ENCODE data around the gene WDR6. TPM values are rescaled to one million over a fixed set of nuclear protein-coding genes. Genes with fewer than 3 reads are reported as not detected.
"Not testable (repeated sequence)": the region's sequence is repeated elsewhere in the genome, so short reads cannot be mapped to it uniquely, and the experiment has no call there.

WDR6 gene
- polyA plus RNA-seq, 3 donors: 153 to 177 (median 168) TPM

DNA sequence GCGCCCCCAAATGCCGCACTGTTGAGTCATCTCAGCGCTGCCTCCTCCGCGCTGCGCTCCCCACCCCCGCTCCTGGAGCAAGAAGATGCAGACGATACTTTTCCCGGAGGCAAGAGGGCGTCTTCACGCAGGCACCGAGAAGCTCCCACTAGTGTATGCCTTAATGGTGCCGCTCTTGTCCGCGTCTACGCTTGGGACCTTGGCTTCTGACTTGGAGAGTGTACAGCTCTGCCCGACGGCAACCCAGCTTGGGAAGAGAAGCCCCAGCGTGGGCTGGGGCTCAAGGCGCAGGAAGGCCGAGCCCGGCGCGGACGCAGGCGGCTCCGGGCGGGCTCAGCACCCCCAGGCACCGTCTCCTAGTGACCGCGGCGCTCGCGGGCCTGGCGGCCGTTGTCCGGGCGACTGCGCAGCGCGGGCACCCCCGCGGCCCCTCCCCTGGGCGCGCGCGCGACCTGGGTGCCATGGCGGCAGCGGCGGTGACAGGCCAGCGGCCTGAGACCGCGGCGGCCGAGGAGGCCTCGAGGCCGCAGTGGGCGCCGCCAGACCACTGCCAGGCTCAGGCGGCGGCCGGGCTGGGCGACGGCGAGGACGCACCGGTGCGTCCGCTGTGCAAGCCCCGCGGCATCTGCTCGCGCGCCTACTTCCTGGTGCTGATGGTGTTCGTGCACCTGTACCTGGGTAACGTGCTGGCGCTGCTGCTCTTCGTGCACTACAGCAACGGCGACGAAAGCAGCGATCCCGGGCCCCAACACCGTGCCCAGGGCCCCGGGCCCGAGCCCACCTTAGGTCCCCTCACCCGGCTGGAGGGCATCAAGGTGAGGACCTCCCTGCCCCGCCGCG is 17.2 kb upstream of the WDR6 start, which contains the start of gene P4HTM:
Gene P4HTM (plus strand): TSS at position 446 of the 840 bp plus-strand sequence. CDS start 16 bp downstream, at position 462.
- peak; percentile 80 for DNase-seq (ENCODE audit: low read depth in 3 of 3, low spot score in 2 of 3)

DNA sequence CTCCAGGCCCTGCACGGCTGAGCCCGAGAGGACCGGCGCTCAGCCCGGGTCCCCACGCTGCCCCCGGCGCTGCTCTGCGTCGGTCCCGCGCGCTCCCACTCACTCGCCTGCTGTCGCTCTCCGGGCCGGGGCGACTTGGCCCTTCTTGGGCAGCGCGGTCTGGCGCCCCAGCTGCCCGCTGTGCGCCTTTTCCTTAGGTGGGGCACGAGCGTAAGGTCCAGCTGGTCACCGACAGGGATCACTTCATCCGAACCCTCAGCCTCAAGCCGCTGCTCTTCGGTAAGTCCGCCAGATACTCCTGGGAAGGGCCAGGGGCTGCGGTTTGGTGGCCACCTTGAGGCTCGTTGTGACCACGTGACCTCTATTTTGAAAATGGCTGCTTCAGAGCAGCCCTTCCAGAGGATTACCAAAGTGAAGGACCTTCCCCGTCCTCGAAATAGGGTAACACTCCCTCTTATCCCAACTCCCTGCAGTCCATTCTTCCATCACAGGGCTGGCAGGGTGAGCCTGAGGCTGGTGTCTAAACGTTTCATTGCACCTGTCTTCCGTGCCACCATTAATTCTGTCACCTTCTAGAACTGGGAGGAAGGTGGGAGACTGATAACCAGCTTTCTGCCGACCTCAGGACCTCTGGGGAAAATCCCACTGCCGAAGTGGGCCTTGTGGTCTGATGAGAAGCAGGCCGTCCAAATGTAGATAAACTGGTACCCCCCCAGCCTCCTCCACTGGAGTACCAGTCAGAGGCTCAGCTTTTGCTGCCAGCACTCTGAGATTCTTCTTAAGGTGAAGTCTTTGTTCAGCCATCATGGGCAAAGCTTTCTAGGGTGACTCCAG is 16.3 kb upstream of the WDR6 start:
- DNase-seq (ENCODE audit: low read depth in 3 of 3, low spot score in 2 of 3): no peak

DNA sequence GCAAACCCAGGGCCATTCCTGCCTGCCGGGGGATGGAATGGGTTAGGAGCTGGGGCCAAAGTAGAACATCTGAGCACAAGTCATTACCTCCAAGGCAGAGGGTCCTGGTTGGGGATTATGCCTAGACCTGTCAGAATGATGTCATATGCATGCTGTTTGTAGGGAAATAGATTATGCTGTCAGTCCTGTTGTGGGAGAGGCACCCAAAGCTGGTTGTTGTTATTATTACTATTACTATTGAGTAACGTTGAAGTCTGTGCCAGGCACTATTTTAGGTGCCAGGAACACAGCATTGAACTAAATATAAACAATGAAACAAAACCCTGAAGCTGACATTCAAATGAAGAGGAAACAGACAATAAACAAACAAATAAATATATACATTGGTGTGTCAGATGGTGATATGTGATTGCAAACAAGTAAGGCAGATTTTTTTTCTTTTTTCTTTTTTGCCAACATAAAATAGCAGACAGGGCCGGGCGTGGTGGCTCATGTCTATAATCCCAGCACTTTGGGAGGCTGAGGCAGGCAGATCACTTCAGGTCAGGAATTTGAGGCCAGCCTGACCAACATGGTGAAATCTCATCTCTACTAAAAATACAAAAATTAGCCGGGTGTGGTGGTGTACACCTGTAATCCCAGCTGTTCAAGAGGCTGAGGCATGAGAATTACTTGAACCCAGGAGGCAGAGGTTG is 15.2 kb upstream of the WDR6 start:
- DNase-seq (ENCODE audit: low read depth in 3 of 3, low spot score in 2 of 3): no peak

DNA sequence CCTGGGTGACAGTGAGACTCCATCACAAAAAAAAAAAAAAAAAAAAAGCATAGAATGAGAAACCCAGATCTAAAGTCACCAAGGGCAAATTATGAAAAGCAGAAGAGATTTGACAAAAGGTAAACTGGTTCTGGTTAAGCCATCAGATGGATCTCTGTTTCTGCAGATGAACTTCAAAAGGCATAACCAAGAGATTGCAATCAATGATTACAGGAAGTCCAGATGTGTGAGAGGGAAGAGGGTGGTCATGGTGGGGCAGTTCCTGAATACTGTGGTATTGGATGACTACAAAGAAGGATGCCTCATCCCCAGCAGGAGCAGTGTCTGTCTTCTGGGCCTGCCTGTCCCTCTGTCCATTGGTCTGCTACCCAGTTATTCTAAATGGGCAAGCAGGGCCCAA is 13.4 kb upstream of the WDR6 start:
- DNase-seq (ENCODE audit: low read depth in 3 of 3, low spot score in 2 of 3): no peak

DNA sequence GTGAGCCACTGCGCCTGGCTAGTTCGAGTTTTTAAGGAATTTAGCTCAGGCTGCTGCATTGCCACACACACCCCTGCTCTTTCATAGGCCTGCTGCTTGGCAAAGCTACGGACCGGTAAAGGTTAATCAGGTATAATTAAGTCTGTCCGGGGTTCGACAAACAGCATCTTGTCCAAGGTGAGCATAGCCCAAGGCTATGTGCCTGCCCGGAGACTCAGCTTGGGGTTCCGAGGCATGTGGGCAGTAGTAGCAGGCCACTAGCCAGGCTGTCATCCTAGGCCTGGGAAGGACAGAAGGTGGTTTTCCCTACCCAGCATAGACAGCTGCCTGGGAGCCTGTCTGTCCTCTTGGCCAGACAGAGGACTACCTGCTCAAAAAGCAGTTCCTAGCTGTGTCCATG is 10.6 kb upstream of the WDR6 start:
- no peak for DNase-seq (ENCODE audit: low read depth in 3 of 3, low spot score in 2 of 3)

DNA sequence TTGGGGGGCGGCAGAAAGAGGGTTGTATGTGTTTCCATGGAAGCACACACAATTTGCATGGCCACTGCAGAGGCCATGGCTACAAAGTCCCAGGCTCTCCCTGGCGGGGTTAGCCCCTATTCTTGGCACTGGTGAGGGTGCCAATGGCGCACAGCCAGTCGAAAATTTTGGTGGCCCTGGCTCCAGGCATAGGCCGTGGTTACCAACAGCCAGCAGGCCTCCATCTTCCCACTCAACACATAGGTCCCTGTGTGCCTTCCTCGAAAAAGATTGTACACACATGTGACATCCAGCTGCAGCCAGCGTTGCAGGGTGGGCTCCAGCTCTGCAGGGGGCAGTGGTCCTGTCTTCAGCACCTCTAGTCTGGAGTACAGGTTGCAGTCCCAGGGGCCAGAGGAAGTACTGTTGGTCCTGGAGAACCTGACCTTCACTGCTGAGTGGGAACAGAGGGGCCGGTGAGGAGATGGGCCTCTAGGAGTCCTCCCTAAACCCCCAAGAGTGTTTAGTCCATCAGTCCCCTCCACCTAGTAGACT is 10.0 kb upstream of the WDR6 start:
- DNase-seq (ENCODE audit: low read depth in 3 of 3, low spot score in 2 of 3): no peak

DNA sequence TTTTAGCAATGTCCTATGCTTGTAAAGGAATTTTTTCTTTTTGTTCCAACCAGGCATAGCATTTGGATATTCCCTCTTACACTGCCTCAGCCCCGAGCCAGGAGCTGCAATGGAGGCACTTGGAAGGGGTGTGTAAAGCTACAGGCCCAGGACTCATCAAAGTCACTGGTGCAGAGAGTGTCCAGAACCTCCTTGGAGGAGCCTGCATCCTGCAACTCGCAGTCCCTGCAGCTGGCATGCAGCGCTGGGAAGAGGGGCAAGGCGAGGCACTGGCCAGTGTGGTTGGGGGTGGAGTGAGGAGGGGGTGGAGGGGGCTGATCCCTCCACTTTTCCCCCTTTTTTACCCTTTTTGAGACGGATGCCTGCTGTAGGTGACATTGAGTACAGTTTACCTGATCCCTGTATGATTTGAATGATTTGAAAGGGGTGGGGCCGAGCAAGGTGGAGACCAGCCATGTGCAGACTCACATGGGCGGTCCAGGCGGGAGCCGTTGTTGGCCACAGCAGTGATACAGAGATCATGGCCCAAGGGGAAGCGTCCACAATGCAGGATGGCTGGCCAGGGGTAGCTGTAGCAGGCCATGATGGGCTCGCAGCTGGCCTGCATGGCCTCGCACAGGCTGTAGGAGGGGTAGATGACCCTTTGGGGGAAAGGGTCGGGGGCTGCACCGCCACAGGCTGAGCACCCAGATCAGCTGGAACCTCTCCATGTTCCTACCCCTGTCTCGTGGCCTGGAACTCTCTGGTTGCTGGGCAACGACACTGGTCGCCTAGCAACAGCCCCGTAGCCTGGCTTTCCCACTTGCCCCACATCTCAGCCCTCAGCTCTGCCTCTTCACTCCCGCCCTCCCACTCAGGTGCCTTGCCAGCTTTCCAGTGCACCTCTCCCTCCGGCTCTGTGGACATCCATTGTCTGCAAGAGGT is 9.2 kb upstream of the WDR6 start:
- DNase-seq (ENCODE audit: low read depth in 3 of 3, low spot score in 2 of 3): no peak

DNA sequence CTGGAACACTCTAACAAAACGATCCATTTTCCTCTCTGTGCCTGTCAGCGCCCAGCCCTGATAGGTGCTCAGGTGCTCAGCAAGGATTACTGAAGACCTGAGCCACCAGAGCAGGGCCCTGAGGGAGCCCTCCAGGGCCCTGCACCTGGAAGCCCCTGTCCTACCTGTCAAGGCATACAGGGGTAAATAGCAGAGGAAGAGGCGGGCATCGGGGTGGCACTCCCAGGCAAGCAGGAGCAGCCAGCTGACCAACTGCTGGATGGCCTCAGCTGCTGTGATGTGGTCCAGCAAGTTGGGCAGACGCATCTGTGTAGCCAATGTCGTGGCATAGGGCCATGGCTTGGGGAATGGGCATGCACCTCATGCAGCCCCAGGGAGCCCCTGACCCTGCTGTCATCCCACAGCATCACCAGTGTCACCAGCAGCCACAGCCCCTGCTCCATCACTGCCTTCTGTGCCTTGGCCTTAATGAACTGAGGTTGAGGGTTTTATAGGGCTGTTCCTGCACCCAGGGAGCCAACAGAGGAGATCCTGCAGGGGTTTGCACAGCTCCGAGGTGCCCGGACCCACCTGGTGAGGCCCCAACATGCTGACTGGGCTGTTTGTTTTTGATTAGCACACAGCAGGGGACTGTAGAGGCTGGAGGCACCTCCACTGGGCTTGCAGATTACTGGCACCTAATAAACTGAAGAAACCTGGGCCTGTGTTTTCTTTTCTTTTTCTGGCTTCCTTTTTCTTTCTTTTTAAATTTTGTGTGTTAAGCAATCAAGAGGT is 7.9 kb upstream of the WDR6 start:
- no peak for DNase-seq (ENCODE audit: low read depth in 3 of 3, low spot score in 2 of 3)

DNA sequence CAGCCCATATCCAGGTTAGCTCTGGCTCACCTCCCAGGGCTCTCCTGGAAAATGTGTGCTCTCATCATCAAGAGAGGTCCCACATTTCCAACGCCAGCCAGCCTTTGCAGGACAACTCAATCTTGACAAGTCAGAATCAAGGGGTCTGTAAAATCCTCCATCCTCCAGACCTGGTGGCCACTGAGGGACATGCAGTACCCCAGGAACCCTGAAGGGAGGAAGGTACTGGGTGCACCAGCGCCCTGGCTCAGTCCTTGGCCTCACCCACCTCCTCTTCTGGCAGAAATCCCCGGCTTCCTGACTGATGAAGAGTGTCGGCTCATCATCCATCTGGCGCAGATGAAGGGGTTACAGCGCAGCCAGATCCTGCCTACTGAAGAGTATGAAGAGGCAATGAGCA is 6.0 kb upstream of the WDR6 start:
- DNase-seq (ENCODE audit: low read depth in 3 of 3, low spot score in 2 of 3): no peak

DNA sequence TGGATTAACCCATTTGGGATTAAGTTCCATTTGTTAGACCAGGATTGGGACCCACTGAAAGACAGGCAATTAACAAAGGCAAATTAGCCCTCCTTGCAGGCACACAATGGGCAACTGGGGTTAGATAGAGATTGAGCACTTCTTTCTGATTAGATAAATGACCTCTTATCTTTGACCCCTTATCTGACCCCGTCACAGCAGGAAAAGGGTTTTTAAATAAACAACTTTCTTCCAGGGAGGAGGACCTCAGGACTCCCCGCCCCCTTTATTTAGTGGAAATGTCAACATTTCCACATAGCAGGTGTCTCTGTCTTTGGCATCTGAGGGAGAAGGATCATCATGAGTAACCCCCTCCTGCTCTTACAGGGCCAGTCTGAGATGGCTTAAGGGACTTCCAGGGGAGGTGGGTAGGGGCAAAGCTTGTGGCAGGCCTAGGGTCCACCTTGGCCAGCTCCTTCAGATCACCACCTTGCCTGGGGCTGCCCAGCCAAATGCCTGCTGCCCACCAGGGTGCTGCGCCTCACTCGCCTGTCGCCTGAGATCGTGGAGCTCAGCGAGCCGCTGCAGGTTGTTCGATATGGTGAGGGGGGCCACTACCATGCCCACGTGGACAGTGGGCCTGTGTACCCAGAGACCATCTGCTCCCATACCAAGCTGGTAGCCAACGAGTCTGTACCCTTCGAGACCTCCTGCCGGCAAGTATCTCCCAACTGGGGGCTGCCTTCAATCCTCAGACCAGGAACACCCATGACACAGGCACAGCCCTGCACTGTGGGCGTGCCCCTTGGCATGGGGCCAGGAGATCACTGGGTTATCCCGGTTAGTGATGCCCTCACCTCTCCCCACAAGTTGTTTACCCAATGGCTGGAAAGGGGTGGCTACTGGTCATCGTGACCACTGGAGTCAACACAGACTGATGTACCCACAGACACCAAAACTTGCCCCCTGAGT is 2.6 kb upstream of the WDR6 start:
- no peak for DNase-seq (ENCODE audit: low read depth in 3 of 3, low spot score in 2 of 3)

DNA sequence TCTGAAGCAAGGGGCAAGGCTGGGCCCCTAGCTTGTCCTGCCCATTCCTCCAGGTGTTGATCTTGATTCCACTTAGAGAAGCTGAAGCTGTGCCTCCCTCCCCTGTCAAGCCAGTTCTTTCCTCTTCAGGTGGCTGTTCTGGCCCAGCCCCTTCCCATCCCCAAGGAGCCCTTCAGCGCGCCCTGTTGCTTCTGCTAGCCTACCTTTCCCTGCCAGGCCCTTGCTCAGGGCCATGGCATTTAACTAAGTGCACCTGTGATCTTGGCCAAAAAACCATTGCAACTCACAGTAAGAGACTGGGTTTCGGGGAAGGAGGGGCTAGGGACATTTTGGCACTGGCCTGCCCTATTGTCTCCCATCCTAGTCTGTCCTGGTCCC is 1.9 kb upstream of the WDR6 start:
- no peak for DNase-seq (ENCODE audit: low read depth in 3 of 3, low spot score in 2 of 3)

DNA sequence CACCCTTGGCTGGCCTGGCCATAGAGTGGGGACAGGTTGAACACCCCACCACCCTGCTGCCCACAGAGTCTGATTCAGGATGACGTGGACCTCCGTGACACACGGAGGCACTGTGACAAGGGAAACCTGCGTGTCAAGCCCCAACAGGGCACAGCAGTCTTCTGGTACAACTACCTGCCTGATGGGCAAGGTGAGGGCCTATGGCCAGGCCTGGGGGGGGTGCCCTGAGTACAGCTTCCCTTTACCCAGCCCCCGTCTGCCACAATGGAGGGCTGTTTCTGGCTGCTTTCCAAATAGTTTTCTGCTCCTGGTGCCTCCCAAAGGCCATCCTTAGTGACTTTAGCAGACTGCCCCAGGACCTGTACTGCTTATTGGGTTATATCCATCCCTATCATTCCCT is 1.2 kb upstream of the WDR6 start:
- no peak for DNase-seq (ENCODE audit: low read depth in 3 of 3, low spot score in 2 of 3)

DNA sequence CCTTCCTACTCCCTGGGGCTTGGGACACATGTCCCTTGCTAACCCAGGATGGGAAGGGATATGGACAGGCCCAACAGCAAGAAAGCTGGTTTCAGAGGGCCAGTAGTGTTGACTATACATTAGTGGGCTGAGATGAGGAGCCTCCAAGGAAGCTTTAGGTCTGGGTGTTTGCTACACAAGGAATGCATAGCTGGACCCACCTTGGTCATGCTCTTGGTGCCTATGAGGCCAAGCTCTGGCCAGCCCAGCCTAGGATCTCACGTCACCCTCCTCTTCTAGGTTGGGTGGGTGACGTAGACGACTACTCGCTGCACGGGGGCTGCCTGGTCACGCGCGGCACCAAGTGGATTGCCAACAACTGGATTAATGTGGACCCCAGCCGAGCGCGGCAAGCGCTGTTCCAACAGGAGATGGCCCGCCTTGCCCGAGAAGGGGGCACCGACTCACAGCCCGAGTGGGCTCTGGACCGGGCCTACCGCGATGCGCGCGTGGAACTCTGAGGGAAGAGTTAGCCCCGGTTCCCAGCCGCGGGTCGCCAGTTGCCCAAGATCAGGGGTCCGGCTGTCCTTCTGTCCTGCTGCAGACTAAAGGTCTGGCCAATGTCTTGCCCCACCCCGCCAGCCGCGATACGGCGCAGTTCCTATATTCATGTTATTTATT is 653 bp upstream of the WDR6 start:
- DNase-seq (ENCODE audit: low read depth in 3 of 3, low spot score in 2 of 3): no peak

DNA sequence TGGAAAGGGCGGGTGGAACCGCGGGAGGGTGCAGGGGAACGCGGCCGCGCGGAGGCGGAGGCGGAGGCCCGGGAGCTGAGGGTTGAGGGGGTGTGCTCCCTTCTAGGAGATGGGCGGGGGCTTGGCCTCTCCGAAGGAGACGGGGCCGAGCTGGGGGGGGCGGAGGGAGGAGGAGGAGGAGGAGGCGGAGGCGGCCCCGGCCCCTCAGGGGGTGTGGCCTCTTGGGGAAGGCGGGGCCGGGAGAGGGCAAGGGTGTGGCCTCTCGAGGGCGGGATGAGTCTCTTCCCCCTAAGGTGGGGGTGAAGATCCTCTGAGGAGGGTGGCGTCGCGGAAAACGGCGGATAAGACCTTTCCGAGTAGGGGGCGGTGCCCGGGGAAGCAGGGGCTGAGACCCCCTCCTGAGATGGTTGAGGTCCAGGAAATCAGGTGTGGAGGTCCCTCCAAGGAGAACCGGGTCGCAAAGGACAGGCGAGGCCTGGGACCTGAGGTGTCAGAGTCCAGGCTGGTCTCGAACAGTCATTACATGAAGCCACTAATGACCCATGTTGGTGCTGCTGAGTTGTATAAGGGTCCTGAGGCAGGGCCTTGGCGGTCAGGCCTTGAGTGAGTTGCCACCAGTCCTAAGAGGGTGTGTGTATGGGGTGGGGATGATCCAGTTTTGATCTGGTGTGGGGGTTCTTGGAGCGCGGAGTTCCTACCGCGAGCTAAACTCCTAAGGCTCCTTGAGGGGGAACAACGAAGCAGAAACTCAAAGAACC is 759 bp downstream of the WDR6 start:
- DNase-seq (ENCODE audit: low read depth in 3 of 3, low spot score in 2 of 3): no peak

DNA sequence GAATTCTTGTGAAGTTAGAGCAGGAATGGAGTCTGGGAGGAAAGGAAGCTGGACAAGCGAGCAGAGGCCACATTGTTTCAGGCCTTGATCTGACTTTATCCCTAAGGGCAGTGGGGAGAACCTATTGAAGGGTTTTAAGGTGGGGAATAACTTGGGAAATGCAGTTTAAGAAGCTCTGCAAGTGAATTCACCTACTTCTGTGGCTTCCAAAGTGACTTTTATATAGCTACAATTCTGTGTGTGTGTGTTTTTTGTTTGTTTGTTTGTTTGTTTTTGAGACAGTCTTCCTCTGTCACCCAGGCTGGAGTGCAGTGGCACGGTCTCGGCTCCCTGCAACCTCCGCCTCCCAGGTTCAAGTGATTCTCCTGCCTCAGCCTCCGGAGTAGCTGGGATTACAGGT is 1.4 kb downstream of the WDR6 start:
- DNase-seq (ENCODE audit: low read depth in 3 of 3, low spot score in 2 of 3): not testable (repeated sequence)

DNA sequence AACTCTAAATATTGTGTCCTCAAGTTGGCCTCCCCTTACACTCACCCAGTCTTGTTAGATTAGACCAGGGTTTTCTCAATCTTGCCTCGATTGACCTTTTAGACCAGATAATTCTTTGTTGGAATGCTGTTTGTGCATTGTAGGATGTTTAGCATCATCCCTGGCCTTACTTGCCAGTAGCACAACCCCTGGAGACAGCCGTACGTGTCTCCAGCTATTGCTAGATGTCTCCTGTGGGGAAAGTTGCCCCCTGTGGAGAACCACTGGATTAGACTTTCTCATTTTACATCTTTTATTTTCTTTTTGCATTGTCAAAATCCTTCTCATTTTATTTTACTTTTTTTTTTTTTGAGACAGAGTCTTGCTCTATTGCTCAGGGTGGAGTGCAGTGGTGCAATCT is 2.2 kb downstream of the WDR6 start:
- DNase-seq (ENCODE audit: low read depth in 3 of 3, low spot score in 2 of 3): no peak

Measured in right renal cortex interstitium (tissue), 3 donors.